Activated T-cell treated with anti-CD3 and anti-CD28 coated beads, Interleukin-2, amount 50 U/mL, for 24 hours (primary cell): ENCODE results near the gene SCYGR6.
A peak's percentile ranks its signal among the peaks of the same experiment; 100 is the strongest.
"Not testable (repeated sequence)": the region's sequence is repeated elsewhere in the genome, so short reads cannot be mapped to it uniquely, and the experiment has no call there.

ENCODE experiments used
- DNase-seq: peaks from one replicate; pipeline ENCODE4 v3.0.0-alpha.2; 2020
- H3K27ac Mint-ChIP-seq: 2 replicates; pipeline ENCODE4 v1.8.0; 2020; ENCODE audit warnings: mild to moderate bottlenecking, mixed read lengths
- H3K27me3 Mint-ChIP-seq: 2 replicates; pipeline ENCODE4 v1.8.0; 2020; ENCODE audit warnings: mixed read lengths
- H3K36me3 Mint-ChIP-seq: 2 replicates; pipeline ENCODE4 v1.8.0; 2020; ENCODE audit warnings: low read depth, mixed read lengths
- H3K4me1 Mint-ChIP-seq: 2 replicates; pipeline ENCODE4 v1.8.0; 2020; ENCODE audit warnings: low read depth, mixed read lengths
- H3K4me3 Mint-ChIP-seq: 2 replicates; pipeline ENCODE4 v1.8.0; 2020; ENCODE audit warnings: mild to moderate bottlenecking, moderate library complexity, mixed read lengths
- H3K9me3 Mint-ChIP-seq: 2 replicates; pipeline ENCODE4 v1.8.0; 2020; ENCODE audit warnings: mixed read lengths

The SCYGR6 gene, protein sequence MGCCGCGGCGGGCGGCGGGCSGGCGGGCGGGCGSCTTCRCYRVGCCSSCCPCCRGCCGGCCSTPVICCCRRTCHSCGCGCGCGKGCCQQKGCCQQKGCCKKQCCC

DNA sequence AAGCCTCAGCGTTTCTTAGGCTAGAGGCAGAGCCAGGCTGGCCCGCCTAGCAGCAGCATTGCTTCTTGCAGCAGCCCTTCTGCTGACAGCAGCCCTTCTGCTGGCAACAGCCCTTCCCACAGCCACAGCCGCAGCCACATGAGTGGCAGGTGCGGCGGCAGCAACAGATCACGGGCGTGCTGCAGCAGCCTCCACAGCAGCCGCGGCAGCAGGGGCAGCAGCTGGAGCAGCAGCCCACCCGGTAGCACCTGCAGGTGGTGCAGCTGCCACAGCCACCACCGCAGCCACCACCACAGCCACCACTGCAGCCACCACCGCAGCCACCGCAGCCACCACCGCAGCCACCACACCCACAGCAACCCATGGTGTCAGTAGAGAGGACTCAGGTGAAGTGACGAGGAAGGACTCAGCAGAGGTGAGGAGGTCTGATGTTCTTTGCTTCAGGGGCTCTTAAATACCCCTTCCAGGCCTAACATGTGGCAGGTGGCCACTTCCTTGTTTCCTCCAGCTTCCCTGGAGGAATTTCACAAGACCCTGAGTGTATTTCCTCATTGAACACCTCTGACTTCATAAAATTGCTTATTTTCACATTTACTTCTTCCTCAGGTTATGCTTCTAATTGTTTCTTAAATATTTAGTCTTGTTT is at the start of gene SCYGR6:
Gene SCYGR6 (minus strand): TSS at position 364 of the 646 bp plus-strand sequence. CDS start 0 bp downstream, at position 364.
- no peak within 1 kb of the TSS for H3K27ac Mint-ChIP-seq
- H3K4me1 Mint-ChIP-seq: no peaks in the 10 kb centered on the region
- DNase-seq: no peak
- H3K36me3 Mint-ChIP-seq: no peaks in the 10 kb centered on the region
- H3K9me3 Mint-ChIP-seq: no peaks in the 10 kb centered on the region
- no peak within 1 kb of the TSS for H3K4me3 Mint-ChIP-seq
- peaks cover 29% of the 10 kb centered on the region for H3K27me3 Mint-ChIP-seq

DNA sequence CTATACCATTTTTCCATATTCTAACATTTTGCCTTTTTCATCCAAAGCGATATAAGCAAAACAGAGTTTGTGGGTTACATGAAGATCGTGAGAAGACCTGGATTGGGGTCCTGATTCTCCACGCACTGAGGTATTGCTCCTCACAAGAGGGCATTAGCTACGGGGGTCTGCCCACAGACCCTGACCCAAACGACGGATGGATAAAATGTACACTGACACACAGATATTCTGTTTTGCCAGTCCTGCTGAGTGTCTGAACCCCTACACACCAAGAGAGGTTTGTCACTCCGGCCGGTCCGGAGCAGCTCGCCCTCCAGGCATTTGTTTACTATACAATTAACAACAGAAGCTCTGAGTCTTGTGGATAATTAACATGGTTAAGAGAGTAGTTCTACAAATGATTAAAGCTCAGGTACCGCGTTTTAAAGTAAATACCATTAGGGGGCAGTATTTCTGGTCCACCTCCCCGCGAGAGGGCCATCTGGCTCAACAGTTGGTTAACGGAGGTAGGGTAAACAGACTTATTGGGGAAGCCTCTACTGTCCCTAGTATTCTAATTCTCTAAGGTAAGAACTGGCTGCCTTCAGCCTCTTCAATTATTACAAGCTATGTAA is 49.6 kb upstream of the SCYGR6 start:
- peaks cover 3% of the 10 kb centered on the region for H3K27me3 Mint-ChIP-seq
- no peaks in the 10 kb centered on the region for H3K9me3 Mint-ChIP-seq
- H3K27ac Mint-ChIP-seq: peak overlapping the region; percentile 74
- no peak for DNase-seq
- H3K4me1 Mint-ChIP-seq: peaks cover 20% of the 10 kb centered on the region
- H3K4me3 Mint-ChIP-seq: no peak overlapping the region
- no peaks in the 10 kb centered on the region for H3K36me3 Mint-ChIP-seq

DNA sequence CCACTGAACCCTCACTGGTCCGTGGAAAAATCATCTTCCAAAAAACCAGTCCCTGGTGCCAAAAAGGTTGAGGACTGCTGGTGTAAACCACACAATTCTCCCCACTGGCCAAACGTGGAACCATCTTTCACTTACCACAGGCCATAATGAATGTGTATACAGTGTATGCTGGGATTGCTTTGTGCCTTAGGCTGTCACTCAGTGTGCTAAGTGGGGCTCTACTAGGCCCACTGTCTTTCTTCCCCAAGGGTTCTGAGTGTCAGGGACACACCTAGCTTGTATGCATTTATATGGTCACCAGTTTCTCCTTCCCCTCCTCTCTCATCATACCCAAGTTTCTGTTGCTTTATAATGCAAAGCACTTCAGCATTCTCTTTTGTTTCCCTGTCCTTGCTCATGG is 48.4 kb upstream of the SCYGR6 start:
- H3K4me3 Mint-ChIP-seq: no peak overlapping the region
- DNase-seq: no peak
- H3K36me3 Mint-ChIP-seq: no peaks in the 10 kb centered on the region
- H3K9me3 Mint-ChIP-seq: no peaks in the 10 kb centered on the region
- no peak overlapping the region for H3K27ac Mint-ChIP-seq
- H3K4me1 Mint-ChIP-seq: peaks cover 20% of the 10 kb centered on the region
- no peaks in the 10 kb centered on the region for H3K27me3 Mint-ChIP-seq

DNA sequence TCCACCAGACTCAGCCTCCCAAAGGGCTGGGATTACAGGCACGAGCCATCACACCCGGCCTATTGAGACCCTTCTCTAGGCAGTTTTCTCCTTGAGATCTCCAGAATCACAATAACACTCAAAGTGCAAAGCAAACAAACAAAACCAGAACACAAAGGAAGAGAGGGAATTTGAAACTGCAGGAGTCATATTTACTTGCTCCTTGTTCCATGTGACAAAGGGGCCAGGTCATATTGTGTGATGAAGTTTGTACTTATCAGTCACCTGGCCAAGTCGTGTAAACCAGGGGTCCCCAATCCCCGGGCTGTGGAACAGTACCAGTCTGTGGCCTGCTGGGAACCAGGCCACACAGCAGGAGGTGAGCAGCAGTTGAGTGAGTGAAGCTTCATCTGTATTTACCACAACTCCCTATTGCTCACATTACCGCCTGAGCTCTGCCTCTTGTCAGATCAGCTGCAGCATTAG is 47.7 kb upstream of the SCYGR6 start:
- Mint-ChIP-seq H3K4me3 (no peak overlapping the region), H3K9me3 (no peaks in the 10 kb centered on the region), H3K27me3 (no peaks in the 10 kb centered on the region), H3K36me3 (no peaks in the 10 kb centered on the region), H3K27ac (no peak overlapping the region), H3K4me1 (peaks cover 20% of the 10 kb centered on the region)
- no peak for DNase-seq

DNA sequence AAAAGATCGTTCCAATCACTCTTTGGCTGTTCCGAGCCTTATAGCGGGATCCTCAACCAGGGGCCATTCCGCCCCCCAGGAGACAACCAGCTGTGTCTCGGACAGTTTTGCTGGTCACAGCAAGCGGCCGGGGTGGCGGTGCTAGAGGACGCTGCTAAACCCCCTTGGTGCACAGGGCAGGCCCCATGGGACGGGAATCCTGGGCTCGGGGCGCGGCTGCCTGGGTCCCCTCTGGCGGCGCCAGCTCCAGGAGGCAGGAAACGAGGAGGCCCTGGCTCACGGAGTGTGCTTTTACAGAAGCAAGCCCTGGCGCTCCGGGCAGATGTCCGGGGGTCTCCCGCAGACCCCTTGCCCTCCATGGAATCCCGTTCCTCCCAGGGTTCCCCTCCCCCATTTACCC is 43.3 kb upstream of the SCYGR6 start:
- Mint-ChIP-seq H3K9me3 (no peaks in the 10 kb centered on the region), H3K36me3 (no peaks in the 10 kb centered on the region), H3K27ac (no peak overlapping the region), H3K27me3 (peaks cover 2% of the 10 kb centered on the region), H3K4me1 (peaks cover 1% of the 10 kb centered on the region), H3K4me3 (no peak overlapping the region)
- DNase-seq: no peak

DNA sequence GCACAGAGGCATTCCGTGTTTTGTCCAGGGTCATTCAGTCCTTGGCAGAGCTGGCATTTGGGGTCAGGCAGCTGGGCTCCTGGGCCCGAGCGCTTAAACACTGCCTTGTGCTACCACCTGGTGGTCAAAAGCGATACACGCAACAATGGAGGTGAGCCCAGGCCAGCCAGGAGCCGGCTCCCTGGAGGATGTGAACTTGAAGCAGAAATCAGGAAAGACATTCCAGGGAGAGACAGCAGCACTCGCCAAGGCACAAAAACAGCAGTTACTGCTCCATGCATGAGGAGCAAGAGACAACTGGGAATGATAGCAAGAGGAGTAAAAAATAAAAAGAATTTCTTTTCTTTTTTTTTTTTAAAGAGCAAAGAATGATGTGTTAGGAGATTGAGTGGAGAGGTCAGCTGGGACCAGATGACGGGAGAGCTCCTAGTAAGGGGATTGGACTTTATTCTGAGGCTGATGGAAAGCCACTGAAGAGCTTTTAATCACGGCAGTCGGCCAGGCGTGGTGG is 41.9 kb upstream of the SCYGR6 start:
- H3K27ac Mint-ChIP-seq: no peak overlapping the region
- peaks cover 2% of the 10 kb centered on the region for H3K27me3 Mint-ChIP-seq
- no peaks in the 10 kb centered on the region for H3K9me3 Mint-ChIP-seq
- H3K4me1 Mint-ChIP-seq: peaks cover 1% of the 10 kb centered on the region
- H3K36me3 Mint-ChIP-seq: no peaks in the 10 kb centered on the region
- no peak overlapping the region for H3K4me3 Mint-ChIP-seq
- peak; percentile 74 for DNase-seq

DNA sequence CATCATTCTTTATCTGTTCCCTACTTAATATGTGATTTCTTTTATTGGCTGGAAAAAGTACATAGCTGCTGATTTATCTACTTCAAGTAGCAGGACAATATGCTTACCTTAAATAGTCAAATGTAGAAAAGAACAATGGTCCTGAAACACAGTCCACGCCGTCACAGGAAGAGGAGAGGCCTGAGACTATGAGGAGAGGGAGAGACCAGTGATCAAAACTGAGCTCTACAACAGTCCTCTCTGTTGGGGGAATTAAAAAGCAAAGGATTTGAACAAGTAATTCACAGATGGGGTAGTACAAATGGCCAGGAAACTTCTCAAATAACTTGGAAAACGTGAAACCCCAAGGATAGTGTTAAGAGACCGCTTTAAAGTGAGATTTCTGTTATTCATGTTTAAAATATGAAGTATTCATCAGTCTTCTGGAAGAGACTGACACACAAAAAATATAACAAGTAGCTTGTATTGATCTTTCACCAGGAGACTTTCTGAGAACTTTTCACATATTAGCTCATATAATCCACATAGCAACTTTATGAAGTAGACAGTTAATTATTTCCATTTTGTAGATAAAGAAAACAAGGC is 41.3 kb upstream of the SCYGR6 start:
- peaks cover 2% of the 10 kb centered on the region for H3K27me3 Mint-ChIP-seq
- DNase-seq: no peak
- H3K36me3 Mint-ChIP-seq: no peaks in the 10 kb centered on the region
- peaks cover 1% of the 10 kb centered on the region for H3K4me1 Mint-ChIP-seq
- no peaks in the 10 kb centered on the region for H3K9me3 Mint-ChIP-seq
- H3K4me3 Mint-ChIP-seq: no peak overlapping the region
- H3K27ac Mint-ChIP-seq: no peak overlapping the region

DNA sequence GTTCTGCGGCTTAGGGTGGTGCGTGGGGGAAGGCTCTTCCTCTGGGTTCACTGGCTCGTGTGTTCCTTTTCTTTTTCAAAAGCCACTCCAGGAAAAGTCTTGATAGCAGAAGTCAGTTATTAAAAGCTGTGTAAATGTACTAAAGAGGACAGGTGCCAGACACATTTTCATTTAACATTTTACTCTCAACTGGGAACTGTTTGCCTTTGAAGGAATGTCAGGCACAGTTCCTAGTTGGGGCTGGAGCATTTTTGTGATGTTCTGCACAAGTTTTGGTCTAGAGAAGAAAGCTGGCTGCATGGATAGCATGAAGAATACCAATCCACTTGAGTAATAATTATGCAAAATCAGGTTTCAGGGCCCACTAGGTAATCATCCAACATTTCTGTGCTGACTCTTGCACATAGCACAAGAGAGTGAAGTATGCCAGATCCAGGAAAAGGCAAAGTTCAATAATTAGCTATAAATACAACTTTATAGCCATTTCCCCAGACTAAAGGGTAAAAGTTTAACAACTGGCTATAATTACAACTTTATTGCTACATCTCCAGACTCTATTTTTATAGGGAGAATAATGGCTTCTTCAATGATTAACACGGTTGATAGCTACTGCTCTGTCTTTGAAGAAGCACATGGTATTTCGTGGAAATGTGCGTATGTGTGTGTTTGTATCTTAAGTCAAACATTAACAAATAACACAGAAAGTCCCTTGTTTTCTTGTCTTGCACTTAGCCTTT is 37.4 kb upstream of the SCYGR6 start:
- Mint-ChIP-seq H3K9me3 (no peaks in the 10 kb centered on the region), H3K36me3 (no peaks in the 10 kb centered on the region), H3K27me3 (peaks cover 2% of the 10 kb centered on the region), H3K4me3 (no peak overlapping the region), H3K27ac (no peak overlapping the region), H3K4me1 (peaks cover 1% of the 10 kb centered on the region)
- no peak for DNase-seq

DNA sequence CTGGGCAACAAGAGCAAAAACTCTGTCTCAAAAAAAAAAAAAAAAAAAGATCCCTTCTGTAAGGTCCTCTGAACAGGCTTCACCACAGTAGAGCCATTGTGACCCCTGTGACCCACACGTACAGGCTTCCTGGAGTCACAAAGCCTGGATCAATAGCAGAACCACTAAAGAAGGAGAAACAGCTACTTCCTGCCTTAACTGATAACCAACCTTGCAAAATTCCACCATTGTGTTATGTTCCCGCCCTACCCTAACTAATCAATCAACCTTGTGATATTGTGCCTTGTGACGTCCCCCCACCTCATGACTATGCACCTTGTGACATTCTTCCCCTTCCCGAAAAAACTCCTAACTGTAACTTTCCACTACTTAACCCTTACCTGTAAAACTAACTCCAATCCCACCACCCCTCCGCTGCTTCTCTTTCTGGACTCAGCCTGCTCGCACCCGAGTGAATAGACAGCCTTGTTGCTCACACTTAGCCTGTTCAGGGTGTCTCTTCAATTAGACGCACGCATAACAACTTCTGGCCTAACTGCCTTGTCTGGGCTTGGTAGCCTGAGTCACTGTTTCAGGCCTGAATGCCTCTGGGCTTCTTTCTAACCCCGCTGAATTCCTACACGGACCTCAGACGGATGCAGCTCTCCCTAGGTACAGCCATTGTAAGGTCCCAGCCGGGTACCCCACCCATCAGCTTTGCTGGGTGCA is 35.0 kb upstream of the SCYGR6 start:
- Mint-ChIP-seq H3K27me3 (peaks cover 4% of the 10 kb centered on the region), H3K4me3 (no peak overlapping the region), H3K36me3 (no peaks in the 10 kb centered on the region), H3K9me3 (no peaks in the 10 kb centered on the region), H3K4me1 (no peaks in the 10 kb centered on the region), H3K27ac (no peak overlapping the region)
- no peak for DNase-seq

DNA sequence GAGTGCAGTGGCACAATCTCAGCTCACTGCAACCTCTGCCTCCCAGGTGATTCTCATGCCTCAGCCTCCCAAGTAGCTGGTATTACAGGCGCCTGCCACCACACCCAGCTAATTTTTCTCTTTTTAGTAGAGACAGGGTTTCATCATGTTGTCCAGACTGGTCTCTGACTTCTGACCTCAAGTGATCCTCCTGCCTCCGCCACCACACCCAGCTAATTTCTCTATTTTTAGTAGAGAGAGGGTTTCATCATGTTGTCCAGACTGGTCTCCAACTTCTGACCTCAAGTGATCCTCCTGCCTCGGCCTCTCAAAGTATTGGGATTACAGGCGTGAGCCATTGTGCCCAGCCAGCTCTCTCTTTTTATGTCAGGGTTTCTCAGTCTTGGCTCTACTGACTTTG is 31.7 kb upstream of the SCYGR6 start:
- H3K9me3 Mint-ChIP-seq, H3K27ac Mint-ChIP-seq, H3K4me3 Mint-ChIP-seq, H3K27me3 Mint-ChIP-seq, H3K36me3 Mint-ChIP-seq, DNase-seq, H3K4me1 Mint-ChIP-seq: not testable (repeated sequence)

DNA sequence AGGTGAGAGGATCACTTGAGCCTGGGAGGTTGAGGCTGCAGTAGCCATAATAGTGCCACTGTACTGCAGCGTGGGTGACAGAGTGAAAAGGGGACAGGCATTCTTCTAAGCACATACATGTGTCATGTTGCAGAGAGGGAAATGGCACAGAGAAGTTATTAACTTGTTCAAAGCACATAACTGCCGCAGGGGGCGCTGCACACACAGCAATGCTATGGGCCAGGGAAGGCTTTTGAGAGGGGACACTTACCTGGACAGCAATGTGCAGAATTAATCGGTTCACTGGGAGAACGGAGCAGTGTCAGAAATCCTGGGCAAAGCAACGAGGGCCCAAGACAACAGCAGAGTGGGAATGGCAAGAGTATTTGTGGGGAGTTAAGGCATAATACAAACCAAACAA is 23.5 kb upstream of the SCYGR6 start:
- no peak overlapping the region for H3K27ac Mint-ChIP-seq
- H3K4me1 Mint-ChIP-seq: no peaks in the 10 kb centered on the region
- no peaks in the 10 kb centered on the region for H3K36me3 Mint-ChIP-seq
- peaks cover 6% of the 10 kb centered on the region for H3K27me3 Mint-ChIP-seq
- no peak overlapping the region for H3K4me3 Mint-ChIP-seq
- H3K9me3 Mint-ChIP-seq: no peaks in the 10 kb centered on the region
- DNase-seq: no peak

DNA sequence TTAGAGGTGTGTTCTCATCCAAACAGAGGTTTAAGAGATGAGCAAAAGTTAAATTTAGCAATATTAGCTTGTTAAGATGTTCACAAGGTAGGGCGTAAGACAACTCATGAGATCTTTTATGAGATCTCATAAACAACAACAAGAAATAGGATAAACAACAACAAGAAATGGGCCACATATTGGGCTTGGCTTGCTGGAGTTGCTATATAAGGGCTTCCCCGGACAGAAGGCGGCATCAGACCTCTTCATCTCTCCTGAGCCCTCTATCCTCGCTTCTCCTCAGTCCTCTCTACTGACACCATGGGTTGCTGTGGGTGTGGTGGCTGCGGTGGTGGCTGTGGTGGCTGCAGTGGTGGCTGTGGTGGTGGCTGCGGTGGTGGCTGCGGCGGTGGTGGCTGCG is 21.0 kb upstream of the SCYGR6 start, which contains the start of gene SCYGR8:
Gene SCYGR8 (plus strand): TSS at position 301 of the 400 bp plus-strand sequence. CDS start 0 bp downstream, at position 301.
- DNase-seq: no peak
- no peak within 1 kb of the TSS for H3K4me3 Mint-ChIP-seq
- no peaks in the 10 kb centered on the region for H3K36me3 Mint-ChIP-seq
- no peaks in the 10 kb centered on the region for H3K4me1 Mint-ChIP-seq
- H3K9me3 Mint-ChIP-seq: no peaks in the 10 kb centered on the region
- H3K27me3 Mint-ChIP-seq: peaks cover 6% of the 10 kb centered on the region
- H3K27ac Mint-ChIP-seq: no peak within 1 kb of the TSS

DNA sequence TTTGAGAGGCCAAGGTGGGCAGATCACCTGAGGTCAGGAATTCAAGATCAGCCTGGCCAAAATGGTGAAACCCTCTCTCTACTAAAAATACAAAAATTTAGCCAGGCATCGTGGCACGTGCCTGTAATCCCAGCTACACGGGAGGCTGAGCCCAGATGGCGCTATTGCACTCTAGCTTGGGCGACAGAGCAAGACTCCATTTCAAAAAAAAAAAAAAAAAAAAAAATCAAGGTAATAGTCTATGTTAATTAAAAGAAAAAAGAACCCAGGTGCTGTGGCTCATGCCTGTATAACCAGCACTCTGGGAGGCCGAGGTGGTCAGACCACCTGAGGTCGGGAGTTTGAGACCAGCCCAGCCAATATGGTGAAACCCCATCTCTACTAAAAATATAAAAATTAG is 16.1 kb upstream of the SCYGR6 start:
- H3K36me3 Mint-ChIP-seq, H3K27ac Mint-ChIP-seq, H3K9me3 Mint-ChIP-seq, H3K4me3 Mint-ChIP-seq, H3K27me3 Mint-ChIP-seq, DNase-seq, H3K4me1 Mint-ChIP-seq: not testable (repeated sequence)

DNA sequence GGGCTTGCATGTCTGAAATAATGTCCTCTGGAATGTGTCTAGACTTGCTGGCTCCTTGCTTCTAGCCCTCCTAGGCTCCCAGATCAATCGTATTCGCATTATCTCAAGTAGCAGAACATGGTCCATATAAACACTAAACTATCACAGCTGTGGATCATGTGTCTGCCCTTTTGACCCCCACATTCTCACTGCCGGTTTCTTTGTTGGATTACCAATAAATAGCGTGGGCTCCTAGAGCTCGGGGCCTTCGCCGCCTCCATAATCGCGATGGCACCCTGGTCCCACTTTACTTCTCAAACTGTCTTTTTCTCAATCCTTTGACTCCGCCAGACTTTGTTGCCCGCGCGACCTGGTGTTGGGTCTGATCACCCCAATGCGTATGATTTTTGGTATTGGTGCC is 14.8 kb upstream of the SCYGR6 start:
- Mint-ChIP-seq H3K27me3 (peaks cover 4% of the 10 kb centered on the region), H3K4me1 (no peaks in the 10 kb centered on the region), H3K4me3 (no peak overlapping the region), H3K27ac (no peak overlapping the region), H3K9me3 (no peaks in the 10 kb centered on the region), H3K36me3 (no peaks in the 10 kb centered on the region)
- DNase-seq: no peak
